ENCODE data around the gene EXD1.
"Not testable (repeated sequence)": the region's sequence is repeated elsewhere in the genome, so short reads cannot be mapped to it uniquely, and the experiment has no call there.

EXD1 gene

GRCh38 chr15:41235228-41235627, 4.7 kb upstream of the EXD1 start:
- in situ Hi-C loops (cut with HindIII; ENCODE audit: low pct_ligation_motif_present, low pct_unique_long_range_greater_than_20kb, low sequenced_read_pairs); DNase-seq: not testable (repeated sequence)

GRCh38 chr15:41233367-41233771, 2.8 kb upstream of the EXD1 start:
- in situ Hi-C loops (cut with HindIII; ENCODE audit: low pct_ligation_motif_present, low pct_unique_long_range_greater_than_20kb, low sequenced_read_pairs), result no loop called here
- peak; percentile 8 for DNase-seq

GRCh38 chr15:41231422-41232226, 1.1 kb upstream of the EXD1 start:
- in situ Hi-C loops (cut with HindIII; ENCODE audit: low pct_ligation_motif_present, low pct_unique_long_range_greater_than_20kb, low sequenced_read_pairs), result no loop called here
- no peak for DNase-seq

- in situ Hi-C loops (cut with HindIII; ENCODE audit: low pct_ligation_motif_present, low pct_unique_long_range_greater_than_20kb, low sequenced_read_pairs), result no loop called here
- no peak for DNase-seq
Observed at GRCh38 chr15:41230345-41230649, 260 bp downstream of the EXD1 start.

GRCh38 chr15:41219381-41219780, 11.2 kb downstream of the EXD1 start:
- DNase-seq, result no peak
- in situ Hi-C loops (cut with HindIII; ENCODE audit: low pct_ligation_motif_present, low pct_unique_long_range_greater_than_20kb, low sequenced_read_pairs), result no loop called here

GRCh38 chr15:41218851-41219250, 11.7 kb downstream of the EXD1 start:
- DNase-seq, result no peak
- in situ Hi-C loops (cut with HindIII; ENCODE audit: low pct_ligation_motif_present, low pct_unique_long_range_greater_than_20kb, low sequenced_read_pairs), result no loop called here

GRCh38 chr15:41215708-41216107, 14.8 kb downstream of the EXD1 start:
- in situ Hi-C loops (cut with HindIII; ENCODE audit: low pct_ligation_motif_present, low pct_unique_long_range_greater_than_20kb, low sequenced_read_pairs), result no loop called here
- no peak for DNase-seq

- in situ Hi-C loops (cut with HindIII; ENCODE audit: low pct_ligation_motif_present, low pct_unique_long_range_greater_than_20kb, low sequenced_read_pairs), result no loop called here
- DNase-seq, result no peak
Observed at GRCh38 chr15:41207687-41208448, 22.7 kb downstream of the EXD1 start.

- in situ Hi-C loops (cut with HindIII; ENCODE audit: low pct_ligation_motif_present, low pct_unique_long_range_greater_than_20kb, low sequenced_read_pairs), result no loop called here
- DNase-seq, result no peak
Observed at GRCh38 chr15:41205315-41205714, 25.2 kb downstream of the EXD1 start.

GRCh38 chr15:41203395-41203794, 27.2 kb downstream of the EXD1 start:
- DNase-seq, result no peak
- in situ Hi-C loops (cut with HindIII; ENCODE audit: low pct_ligation_motif_present, low pct_unique_long_range_greater_than_20kb, low sequenced_read_pairs), result no loop called here

GRCh38 chr15:41199470-41199869, 31.1 kb downstream of the EXD1 start:
- DNase-seq, result no peak
- in situ Hi-C loops (cut with HindIII; ENCODE audit: low pct_ligation_motif_present, low pct_unique_long_range_greater_than_20kb, low sequenced_read_pairs), result no loop called here

- DNase-seq, result no peak
- in situ Hi-C loops (cut with HindIII; ENCODE audit: low pct_ligation_motif_present, low pct_unique_long_range_greater_than_20kb, low sequenced_read_pairs), result no loop called here
Observed at GRCh38 chr15:41194444-41194843, 36.1 kb downstream of the EXD1 start.

- in situ Hi-C loops (cut with HindIII; ENCODE audit: low pct_ligation_motif_present, low pct_unique_long_range_greater_than_20kb, low sequenced_read_pairs), result no loop called here
- no peak for DNase-seq
Observed at GRCh38 chr15:41183581-41183980, 47.0 kb downstream of the EXD1 start.

GRCh38 chr15:41182266-41182665, 48.3 kb downstream of the EXD1 start:
- DNase-seq, result no peak
- in situ Hi-C loops (cut with HindIII; ENCODE audit: low pct_ligation_motif_present, low pct_unique_long_range_greater_than_20kb, low sequenced_read_pairs), result no loop called here

- in situ Hi-C loops (cut with HindIII; ENCODE audit: low pct_ligation_motif_present, low pct_unique_long_range_greater_than_20kb, low sequenced_read_pairs), result no loop called here
- DNase-seq, result no peak
Observed at GRCh38 chr15:41180206-41180789, 50.3 kb downstream of the EXD1 start.

- in situ Hi-C loops (cut with HindIII; ENCODE audit: low pct_ligation_motif_present, low pct_unique_long_range_greater_than_20kb, low sequenced_read_pairs), result no loop called here
- no peak for DNase-seq
Observed at GRCh38 chr15:41169781-41170180, 60.8 kb downstream of the EXD1 start.

- DNase-seq, result no peak
- in situ Hi-C loops (cut with HindIII; ENCODE audit: low pct_ligation_motif_present, low pct_unique_long_range_greater_than_20kb, low sequenced_read_pairs), result no loop called here
Observed at GRCh38 chr15:41169086-41169485, 61.5 kb downstream of the EXD1 start.

GRCh38 chr15:41161736-41162135, 68.8 kb downstream of the EXD1 start:
- in situ Hi-C loops (cut with HindIII; ENCODE audit: low pct_ligation_motif_present, low pct_unique_long_range_greater_than_20kb, low sequenced_read_pairs), result no loop called here
- no peak for DNase-seq

- in situ Hi-C loops (cut with HindIII; ENCODE audit: low pct_ligation_motif_present, low pct_unique_long_range_greater_than_20kb, low sequenced_read_pairs), result no loop called here
- no peak for DNase-seq
Observed at GRCh38 chr15:41161336-41161735, 69.2 kb downstream of the EXD1 start.
